ENCODE results near the gene CAB39. TPM values are rescaled to one million over a fixed set of nuclear protein-coding genes. Genes with fewer than 3 reads are reported as not detected.

Gene CAB39
- total and polyA plus RNA-seq, 7 donors = 60.2 to 128 (median 72.2) TPM

GRCh38 chr2:230868161-230868946, 155.7 kb downstream of the CAB39 start:
- H3K4me1 ChIP-seq = peaks cover 0 to 87% (median 81%) of the 10 kb centered on the region in 4 donors
- 34 to 66% methylated on average over 15 of the region's 15 CpGs for WGBS, 2 donors
- H3K27ac ChIP-seq = peak overlapping the region; percentile 71 to 88 (median 82)

DNA sequence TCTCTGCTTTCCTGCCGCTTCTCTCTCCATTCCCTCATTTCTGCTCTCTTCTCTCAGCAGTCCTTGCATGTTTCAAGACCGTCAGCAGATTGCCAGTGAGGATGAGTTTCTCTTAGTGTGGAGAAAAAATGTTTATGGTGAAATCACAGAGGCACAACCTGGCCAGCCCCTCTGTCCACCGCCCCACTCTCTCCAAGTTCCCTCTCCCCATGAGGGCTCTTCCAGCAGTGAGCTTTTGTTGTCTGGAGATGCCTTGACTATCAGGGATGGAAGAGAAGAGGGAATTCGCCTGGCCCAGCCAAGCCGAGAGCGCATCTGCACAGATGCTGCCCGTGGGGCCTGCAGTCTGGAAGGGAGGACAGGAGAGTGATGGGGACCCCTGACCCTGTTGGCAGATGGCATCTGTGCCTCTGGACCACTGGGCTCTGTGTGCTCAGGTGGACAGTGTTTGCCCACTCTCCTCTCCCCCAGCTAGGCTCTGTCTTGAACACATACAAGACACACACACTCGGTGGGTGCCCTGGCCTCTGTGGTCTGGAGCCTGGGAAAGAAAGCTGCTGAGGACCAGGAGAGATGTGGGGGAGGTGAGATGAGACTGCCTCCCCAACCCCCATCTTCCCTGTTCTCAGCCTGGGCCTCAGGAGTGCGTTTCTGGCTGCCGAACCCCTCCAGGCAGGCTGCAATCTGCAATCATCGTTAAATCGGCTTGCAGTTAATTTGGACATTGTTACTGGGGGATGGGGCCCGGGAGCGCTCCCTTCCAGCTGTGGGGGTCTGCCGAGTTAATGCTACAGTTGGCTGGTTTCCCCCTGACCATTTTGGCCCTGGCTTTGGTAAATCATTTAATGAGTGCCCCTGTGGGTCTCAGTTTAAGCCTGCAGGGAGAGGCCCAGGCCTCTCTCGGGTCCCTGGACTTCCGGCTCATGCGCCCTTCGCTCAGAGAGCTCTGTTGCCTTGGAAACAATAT, 156.6 kb downstream of the CAB39 start:
- H3K27ac ChIP-seq = peak overlapping the region; percentile 71 to 88 (median 82)
- H3K27me3 ChIP-seq = no peaks in the 10 kb centered on the region
- WGBS, 2 donors = 32 to 60% methylated on average over 19 of the region's 19 CpGs
- peaks cover 0 to 94% (median 87%) of the 10 kb centered on the region in 4 donors for H3K4me1 ChIP-seq
- no peak for DNase-seq
- H3K9me3 ChIP-seq = no peaks in the 10 kb centered on the region
- H3K4me3 ChIP-seq = no peak overlapping the region
- intact Hi-C loops (cut with DNase I) = loop anchor here (5.0 kb wide), 2 partner anchors 43 to 157 kb away; partner anchors contain the start of gene CAB39
- TF ChIP-seq POLR2AphosphoS5 (IDR thresholded peaks at IDR 0.05) (no peak), CTCF (IDR thresholded peaks at IDR 0.05) (no peak), EP300 (IDR thresholded peaks at IDR 0.05) (no peak), POLR2A (IDR thresholded peaks at IDR 0.05) (no peak)
- peaks cover 0 to 2% (median 0%) of the 10 kb centered on the region in 4 donors for H3K36me3 ChIP-seq

More at GRCh38 chr2:230868161-230868946, 155.7 kb downstream of the CAB39 start:
- intact Hi-C loops (cut with DNase I) = loop anchor here (5.0 kb wide), 2 partner anchors 44 to 156 kb away; partner anchors contain the start of gene CAB39
- H3K9me3 ChIP-seq = no peaks in the 10 kb centered on the region
- DNase-seq = no peak
- H3K4me3 ChIP-seq = no peak overlapping the region
- H3K36me3 ChIP-seq = no peaks in the 10 kb centered on the region
- TF ChIP-seq EP300 (IDR thresholded peaks at IDR 0.05) (no peak), POLR2AphosphoS5 (IDR thresholded peaks at IDR 0.05) (no peak), POLR2A (IDR thresholded peaks at IDR 0.05) (no peak), CTCF (IDR thresholded peaks at IDR 0.05) (no peak)
- H3K27me3 ChIP-seq = no peaks in the 10 kb centered on the region

- no peaks in the 10 kb centered on the region for H3K27me3 ChIP-seq
- H3K27ac ChIP-seq = peak overlapping the region; percentile 71 to 88 (median 82)
- TF ChIP-seq POLR2AphosphoS5 (IDR thresholded peaks at IDR 0.05) = no peak
- no peak for TF ChIP-seq EP300 (IDR thresholded peaks at IDR 0.05)
- TF ChIP-seq CTCF (IDR thresholded peaks at IDR 0.05) = no peak
- no peak for TF ChIP-seq POLR2A (IDR thresholded peaks at IDR 0.05)
- peaks cover 0 to 96% (median 85%) of the 10 kb centered on the region in 4 donors for H3K4me1 ChIP-seq
- H3K36me3 ChIP-seq = peaks cover 0 to 5% (median under 1%) of the 10 kb centered on the region in 4 donors
- no peak for DNase-seq
- intact Hi-C loops (cut with DNase I) = loop anchor here (5.0 kb wide), 2 partner anchors 42 to 158 kb away; partner anchors contain the start of gene CAB39
- 23 to 50% methylated on average over 11 of the region's 11 CpGs for WGBS, 2 donors
- peak overlapping the region in 1 of 4 donors; percentile 9 for H3K4me3 ChIP-seq
- H3K9me3 ChIP-seq = no peaks in the 10 kb centered on the region
Observed at GRCh38 chr2:230869914-230870543, 157.4 kb downstream of the CAB39 start.

Small RNA genes within 50 kb of the gene (small RNA-seq; reads per million reads assigned to genes)
- gene BANF1P3 (0 reads per million in 3 donors), gene RNU6-268P (0 reads per million in 3 donors)

Other genes starting within 250 kb of the CAB39 start
- gene ITM2C, start 152.1 kb downstream of the CAB39 start, total RNA-seq = 100 to 1,000 TPM; 107 to 206 (median 117) TPM
- gene ITM2C, start 152.1 kb downstream of the CAB39 start, polyA plus RNA-seq = 1,000 to 10,000 TPM in 1 of 3 donors, 100 to 1,000 TPM in 2; 489 to 1,275 (median 498) TPM
- not detected for gene GPR55, start 212.4 kb downstream of the CAB39 start, total RNA-seq
- 1 to 10 TPM in 1 of 3 donors, under 1 TPM in 1, not detected in 1; 0.23 to 1.4 TPM for gene GPR55, start 212.4 kb downstream of the CAB39 start, polyA plus RNA-seq